ENCODE data around the gene ATP8B3.
A peak's percentile ranks its signal among the peaks of the same experiment; 100 is the strongest.

ATP8B3 gene

GRCh38 chr19:1826557-1827521 is 14.8 kb upstream of the ATP8B3 start:
- in situ Hi-C loops (cut with HindIII; ENCODE audit: low pct_unique_long_range_greater_than_20kb, low sequenced_read_pairs) = no loop called here
- DNase-seq (ENCODE audit: low read depth in 1 of 2, low spot score in 1 of 2) = no peak
- no peak for TF ChIP-seq JUND (IDR thresholded peaks at IDR 0.05; ENCODE audit: low read depth)

DNA sequence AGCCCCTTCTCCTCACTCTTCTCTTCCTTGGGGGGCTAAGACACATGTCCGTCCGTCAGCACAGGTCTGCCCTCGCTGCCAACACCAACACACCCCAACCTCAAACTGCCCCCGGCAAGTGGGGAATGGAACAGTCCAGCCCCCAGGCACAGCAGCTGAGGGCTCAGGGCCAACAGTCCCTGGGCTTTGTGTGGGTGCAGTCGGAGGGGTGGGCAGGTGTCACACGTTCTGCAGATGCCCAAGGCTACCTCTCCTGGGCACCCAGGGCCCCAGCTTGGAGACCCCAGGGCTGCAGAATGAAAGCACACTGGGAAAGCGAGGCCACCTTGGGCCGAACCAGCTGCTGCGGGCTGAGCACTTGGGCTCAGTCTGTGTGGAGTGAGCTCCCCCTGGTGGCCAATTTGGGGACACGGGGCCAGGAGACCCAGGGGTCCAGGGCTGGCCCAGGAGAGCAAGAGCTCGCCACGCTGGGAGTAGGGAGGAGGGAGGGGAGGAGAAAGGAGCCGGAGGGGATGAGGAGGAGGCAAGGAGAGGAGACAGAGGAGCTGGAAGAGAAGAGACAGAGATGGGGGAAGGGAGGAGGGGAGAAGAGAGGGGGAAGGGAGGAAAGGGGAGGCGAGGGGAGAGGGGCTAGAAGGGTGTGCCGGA is 14.0 kb upstream of the ATP8B3 start:
- in situ Hi-C loops (cut with HindIII; ENCODE audit: low pct_unique_long_range_greater_than_20kb, low sequenced_read_pairs) = no loop called here
- peak; percentile 73 to 95 for DNase-seq (ENCODE audit: low read depth in 1 of 2, low spot score in 1 of 2)
- no peak for TF ChIP-seq JUND (IDR thresholded peaks at IDR 0.05; ENCODE audit: low read depth)

DNA sequence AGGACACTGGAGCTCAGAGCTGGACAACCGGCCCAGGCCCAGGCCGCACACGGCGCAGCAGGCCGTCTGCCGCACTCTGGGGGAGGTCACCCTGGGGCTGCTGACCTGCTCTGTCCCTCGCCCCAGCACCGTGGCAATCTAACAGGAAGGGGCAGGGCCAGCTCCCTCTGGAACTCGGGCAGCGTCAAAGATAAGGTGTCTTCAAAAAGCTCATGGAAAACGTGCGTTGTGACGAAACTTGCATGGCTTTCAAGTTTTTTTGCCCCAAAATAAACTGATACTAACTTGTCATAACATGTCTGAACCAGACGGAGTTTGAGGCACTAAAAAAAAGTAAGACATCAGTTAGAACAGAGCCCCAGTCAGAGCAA is 12.2 kb upstream of the ATP8B3 start:
- no peak for TF ChIP-seq JUND (IDR thresholded peaks at IDR 0.05; ENCODE audit: low read depth)
- in situ Hi-C loops (cut with HindIII; ENCODE audit: low pct_unique_long_range_greater_than_20kb, low sequenced_read_pairs) = no loop called here
- no peak for DNase-seq (ENCODE audit: low read depth in 1 of 2, low spot score in 1 of 2)

GRCh38 chr19:1823539-1824251 is 11.6 kb upstream of the ATP8B3 start:
- in situ Hi-C loops (cut with HindIII; ENCODE audit: low pct_unique_long_range_greater_than_20kb, low sequenced_read_pairs) = no loop called here
- TF ChIP-seq JUND (IDR thresholded peaks at IDR 0.05; ENCODE audit: low read depth) = no peak
- no peak for DNase-seq (ENCODE audit: low read depth in 1 of 2, low spot score in 1 of 2)

- in situ Hi-C loops (cut with HindIII; ENCODE audit: low pct_unique_long_range_greater_than_20kb, low sequenced_read_pairs) = no loop called here
- no peak for TF ChIP-seq JUND (IDR thresholded peaks at IDR 0.05; ENCODE audit: low read depth)
- DNase-seq (ENCODE audit: low read depth in 1 of 2, low spot score in 1 of 2) = no peak
These were observed 10.9 kb upstream of the ATP8B3 start for GRCh38 chr19:1823020-1823419.

- in situ Hi-C loops (cut with HindIII; ENCODE audit: low pct_unique_long_range_greater_than_20kb, low sequenced_read_pairs) = no loop called here
- TF ChIP-seq JUND (IDR thresholded peaks at IDR 0.05; ENCODE audit: low read depth) = no peak
These were observed 10.1 kb upstream of the ATP8B3 start for GRCh38 chr19:1822210-1822609.

DNA sequence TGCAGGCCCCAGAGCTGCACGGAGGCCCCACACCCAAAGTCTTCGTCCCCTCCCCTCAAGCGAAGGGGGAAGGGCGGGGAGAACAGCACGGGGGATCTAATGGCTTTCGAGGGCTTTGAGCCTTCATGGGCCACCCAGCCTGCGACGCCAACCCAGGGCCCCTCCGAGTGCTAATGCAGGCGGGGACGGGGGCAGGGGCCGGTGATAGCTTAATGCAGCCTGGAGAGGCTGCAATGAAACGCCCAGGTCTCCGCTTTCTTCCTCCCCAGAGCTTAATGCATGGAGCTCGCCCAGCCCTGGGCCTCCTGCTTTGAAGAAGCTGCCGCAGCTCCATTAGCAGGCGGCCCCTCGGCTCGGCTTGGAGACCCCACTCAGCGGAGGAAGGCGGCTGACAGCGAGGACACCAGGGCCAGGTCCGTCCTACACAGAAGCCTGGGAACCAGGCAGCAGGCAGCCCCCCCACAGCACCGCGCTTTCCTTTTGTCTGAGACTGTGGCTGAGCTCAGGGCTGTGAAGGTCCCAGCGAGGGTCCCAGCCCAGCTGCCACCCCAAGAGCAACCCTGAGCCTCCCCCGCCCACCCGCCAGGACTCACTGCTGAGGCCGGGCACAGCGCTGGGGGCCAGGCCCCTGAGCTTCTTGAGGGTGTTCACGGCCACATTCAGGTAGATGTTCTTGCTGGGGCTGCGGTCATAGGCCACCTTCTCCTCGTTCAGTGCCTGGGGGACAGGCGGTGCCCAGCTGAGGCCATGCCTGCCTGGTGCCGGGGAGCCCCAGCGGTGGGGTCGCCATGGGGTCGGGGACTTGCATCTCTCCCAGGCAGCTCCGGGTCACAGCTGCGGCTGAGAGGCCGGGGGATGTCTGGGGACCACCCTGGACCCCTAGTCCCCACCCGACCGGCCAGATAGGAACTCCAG is 7.5 kb upstream of the ATP8B3 start:
- in situ Hi-C loops (cut with HindIII; ENCODE audit: low pct_unique_long_range_greater_than_20kb, low sequenced_read_pairs) = no loop called here
- no peak for TF ChIP-seq JUND (IDR thresholded peaks at IDR 0.05; ENCODE audit: low read depth)
- no peak for DNase-seq (ENCODE audit: low read depth in 1 of 2, low spot score in 1 of 2)

More at GRCh38 chr19:1822210-1822609, 10.1 kb upstream of the ATP8B3 start:
- no peak for DNase-seq (ENCODE audit: low read depth in 1 of 2, low spot score in 1 of 2)

DNA sequence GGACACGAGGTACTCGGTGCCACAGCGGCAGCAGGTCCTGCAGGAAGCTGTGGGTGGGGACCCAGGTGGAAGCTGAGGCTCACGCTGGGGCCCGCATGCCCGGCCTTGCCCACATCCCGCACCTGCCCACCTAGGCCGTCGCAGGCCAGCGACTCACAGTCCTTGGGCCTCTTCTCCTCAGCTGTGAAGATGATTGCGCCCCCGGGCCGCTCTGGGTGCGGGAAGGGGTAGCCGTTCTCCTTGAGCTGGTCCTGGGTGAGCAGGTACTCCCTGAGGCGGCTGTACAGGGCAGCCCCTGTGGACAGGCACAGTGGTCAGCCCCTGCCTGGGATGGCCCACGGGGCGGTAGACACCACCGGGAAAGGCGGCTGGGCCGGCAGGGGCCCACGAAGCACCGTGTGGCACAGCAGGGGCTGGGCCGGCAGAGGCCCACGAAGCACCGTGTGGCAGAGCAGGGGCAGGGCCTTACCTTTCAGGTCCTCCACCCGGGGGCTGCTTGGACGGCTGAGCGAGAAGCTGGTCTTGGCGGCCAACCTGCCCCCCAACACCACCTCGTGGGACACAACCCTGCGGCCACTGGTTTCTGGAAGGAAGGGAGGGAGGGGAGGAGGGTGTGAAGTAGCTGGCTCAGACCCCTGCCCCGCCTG is 6.6 kb upstream of the ATP8B3 start:
- in situ Hi-C loops (cut with HindIII; ENCODE audit: low pct_unique_long_range_greater_than_20kb, low sequenced_read_pairs) = no loop called here
- no peak for DNase-seq (ENCODE audit: low read depth in 1 of 2, low spot score in 1 of 2)
- TF ChIP-seq JUND (IDR thresholded peaks at IDR 0.05; ENCODE audit: low read depth) = no peak

GRCh38 chr19:1817553-1818179 is 5.6 kb upstream of the ATP8B3 start:
- in situ Hi-C loops (cut with HindIII; ENCODE audit: low pct_unique_long_range_greater_than_20kb, low sequenced_read_pairs) = no loop called here
- no peak for DNase-seq (ENCODE audit: low read depth in 1 of 2, low spot score in 1 of 2)
- no peak for TF ChIP-seq JUND (IDR thresholded peaks at IDR 0.05; ENCODE audit: low read depth)

- in situ Hi-C loops (cut with HindIII; ENCODE audit: low pct_unique_long_range_greater_than_20kb, low sequenced_read_pairs) = no loop called here
- no peak for DNase-seq (ENCODE audit: low read depth in 1 of 2, low spot score in 1 of 2)
- no peak for TF ChIP-seq JUND (IDR thresholded peaks at IDR 0.05; ENCODE audit: low read depth)
These were observed 4.6 kb upstream of the ATP8B3 start for GRCh38 chr19:1816530-1817298.

All from T47D (cell line).